H1 (cell line): ENCODE measurements around the gene PPP1R13B. TPM values are rescaled to one million over a fixed set of nuclear protein-coding genes. Genes with fewer than 3 reads are reported as not detected.

Source experiments
- CTCF ChIA-PET: fragments of 300-600 bp; sonication (Branson Sonifier 250); formaldehyde crosslinking; loops from one replicate; lab custom pipeline; 2021; ENCODE audit not compliant: partially characterized antibody; lab: Charles Lee
- POLR2A ChIA-PET: fragments of 300-600 bp; sonication (Branson Sonifier 250); formaldehyde crosslinking; loops from one replicate; lab custom pipeline; 2021; ENCODE audit warnings: inconsistent platforms; ENCODE audit not compliant: partially characterized antibody; lab: Charles Lee
- DNase-seq, 2 experiments: peaks; one replicate each; pipeline versions ENCODE4 v3.0.0 to v3.0.0-alpha.2; 2010 to 2022; ENCODE audit warnings: low spot score in 2 of 2, low read depth in 1 of 2, mixed read lengths in 1 of 2
- FAIRE-seq: peaks from 2 replicates; lab custom pipeline; 2011; peaks lifted over from hg19 to GRCh38; lab: Jason Lieb, UNC
- H2AFZ ChIP-seq: 2 replicates; pipeline ENCODE4 v1.8.1; 2012; ENCODE audit warnings: low read length, inconsistent platforms
- H2AK5ac ChIP-seq: 2 replicates; pipeline ENCODE4 v1.6.1; 2013; ENCODE audit warnings: low read depth, low read length
- H2BK120ac ChIP-seq: replicated peaks from 2 replicates; pipeline ENCODE3; 2013; ENCODE audit warnings: low read depth, low read length, inconsistent platforms
- H2BK12ac ChIP-seq: 2 replicates; pipeline ENCODE4 v1.6.1; 2013; ENCODE audit warnings: low read depth, low read length
- H2BK15ac ChIP-seq: 2 replicates; pipeline ENCODE4 v1.6.1; 2013; ENCODE audit warnings: low read length
- H2BK20ac ChIP-seq: 2 replicates; pipeline ENCODE4 v1.6.1; 2013; ENCODE audit warnings: low read length
- H2BK5ac ChIP-seq: 2 replicates; pipeline ENCODE4 v1.6.1; 2013; ENCODE audit warnings: low read depth, low read length
- H3K14ac ChIP-seq: 2 replicates; pipeline ENCODE4 v1.6.1; 2013; ENCODE audit warnings: inconsistent platforms; ENCODE audit not compliant: insufficient read length
- H3K18ac ChIP-seq: 2 replicates; pipeline ENCODE4 v1.6.1; 2013; ENCODE audit warnings: low read length; ENCODE audit errors: extremely low read depth
- H3K23ac ChIP-seq: 2 replicates; pipeline ENCODE4 v1.6.1; 2013; ENCODE audit warnings: inconsistent platforms; ENCODE audit not compliant: insufficient read length
- H3K23me2 ChIP-seq: 2 replicates; pipeline ENCODE4 v1.6.1; 2013; ENCODE audit warnings: low read depth, low read length
- H3K27ac ChIP-seq: 2 replicates; pipeline ENCODE4 v1.6.1; 2011; ENCODE audit warnings: low read depth, low read length, inconsistent platforms
- H3K27me3 ChIP-seq, 4 experiments: replicated peaks in 1 of 4; 1 replicate in 1 of 4; 2 replicates in 3 of 4; pipeline versions ENCODE4 v1.6.1 to v1.8.1; 2011 to 2013; ENCODE audit warnings: low read length in 3 of 4, mild to moderate bottlenecking in 3 of 4, inconsistent platforms in 2 of 4, mixed read lengths in 2 of 4, moderate library complexity in 1 of 4; ENCODE audit not compliant: control insufficient read depth in 3 of 4, insufficient read depth in 3 of 4; ENCODE audit errors: extremely low read depth in 1 of 4
- H3K36me3 ChIP-seq, 4 experiments: 2 replicates each; pipeline versions ENCODE4 v1.6.1 to v1.8.1; 2011 to 2013; ENCODE audit warnings: mild to moderate bottlenecking in 4 of 4, low read length in 3 of 4, moderate library complexity in 2 of 4, control low read depth in 1 of 4, inconsistent platforms in 1 of 4; ENCODE audit not compliant: insufficient read depth in 4 of 4, control insufficient read depth in 2 of 4
- H3K4ac ChIP-seq: replicated peaks from 2 replicates; pipeline ENCODE3; 2013; ENCODE audit warnings: low read length, low read depth, mixed read lengths, inconsistent platforms; ENCODE audit not compliant: insufficient read length
- H3K4me1 ChIP-seq, 4 experiments: replicated peaks in 1 of 4; 1 replicate in 1 of 4; 2 replicates in 3 of 4; pipeline versions ENCODE4 v1.6.1 to v1.8.1; 2011 to 2013; ENCODE audit warnings: low read length in 3 of 4, inconsistent platforms in 2 of 4, mixed read lengths in 1 of 4; ENCODE audit not compliant: insufficient read depth in 4 of 4, control insufficient read depth in 3 of 4
- H3K4me2 ChIP-seq, 2 experiments: 2 replicates each; pipeline versions ENCODE4 v1.6.1 to v1.8.1; 2011 to 2013; ENCODE audit warnings: low read depth in 2 of 2, low read length in 2 of 2, control low read depth in 1 of 2, inconsistent platforms in 1 of 2, mild to moderate bottlenecking in 1 of 2; ENCODE audit not compliant: insufficient read depth in 1 of 2
- H3K4me3 ChIP-seq, 4 experiments: fragments of 200-600, 300-600 bp in 1 of 4; sonication (generic), shearing (Covaris generic), sonication (Bioruptor Twin) in 1 of 4; 2 replicates each; pipeline versions ENCODE4 v1.5.1 to v1.8.1; 2011 to 2016; ENCODE audit warnings: low read length in 4 of 4, low read depth in 3 of 4, control low read depth in 2 of 4, inconsistent platforms in 2 of 4, mild to moderate bottlenecking in 2 of 4, mixed read lengths in 1 of 4, moderate library complexity in 1 of 4; ENCODE audit not compliant: insufficient read depth in 2 of 4; ENCODE audit errors: extremely low read depth in 1 of 4
- H3K56ac ChIP-seq: replicated peaks from 2 replicates; pipeline ENCODE3; 2013; ENCODE audit warnings: low read depth, mild to moderate bottlenecking, mixed read lengths, low read length, inconsistent platforms; ENCODE audit not compliant: insufficient read length
- H3K79me1 ChIP-seq: 2 replicates; pipeline ENCODE4 v1.6.1; 2013; ENCODE audit warnings: low read depth, low read length, control low read depth
- H3K79me2 ChIP-seq, 2 experiments: 2 replicates each; pipeline versions ENCODE4 v1.6.1 to v1.8.1; 2012 to 2013; ENCODE audit warnings: low read length in 2 of 2, mild to moderate bottlenecking in 2 of 2, inconsistent platforms in 1 of 2; ENCODE audit not compliant: insufficient read depth in 2 of 2, control insufficient read depth in 1 of 2
- H3K9ac ChIP-seq, 4 experiments: replicated peaks in 1 of 4; 1 replicate in 1 of 4; 2 replicates in 3 of 4; pipeline versions ENCODE4 v1.6.1 to v1.8.1; 2011 to 2013; ENCODE audit warnings: low read depth in 3 of 4, low read length in 3 of 4, control low read depth in 2 of 4, mild to moderate bottlenecking in 2 of 4, moderate library complexity in 2 of 4, inconsistent platforms in 1 of 4; ENCODE audit errors: extremely low read depth in 1 of 4
- H3K9me3 ChIP-seq, 2 experiments: 2 replicates each; pipeline versions ENCODE4 v1.6.1 to v1.8.1; 2012 to 2013; ENCODE audit warnings: mild to moderate bottlenecking in 2 of 2, moderate library complexity in 2 of 2, control low read depth in 1 of 2, inconsistent platforms in 1 of 2, low read depth in 1 of 2, low read length in 1 of 2, mixed read lengths in 1 of 2; ENCODE audit not compliant: insufficient read depth in 2 of 2
- H4K20me1 ChIP-seq, 2 experiments: replicated peaks in 1 of 2; 2 replicates each; pipeline versions ENCODE3 to v1.8.1; 2011 to 2013; ENCODE audit warnings: inconsistent platforms in 2 of 2, low read length in 2 of 2, mild to moderate bottlenecking in 1 of 2; ENCODE audit not compliant: insufficient read depth in 2 of 2, control insufficient read depth in 1 of 2
- H4K5ac ChIP-seq: 2 replicates; pipeline ENCODE4 v1.6.1; 2013; ENCODE audit warnings: low read length, low read depth, mixed read lengths, inconsistent platforms; ENCODE audit not compliant: insufficient read length
- H4K8ac ChIP-seq: 2 replicates; pipeline ENCODE4 v1.8.0; 2013; ENCODE audit warnings: mild to moderate bottlenecking, moderate library complexity, low read length, inconsistent platforms; ENCODE audit not compliant: insufficient read depth; ENCODE audit errors: extremely low read depth
- H4K91ac ChIP-seq: replicated peaks from 2 replicates; pipeline ENCODE3; 2013; ENCODE audit warnings: low read length, mixed read lengths, inconsistent platforms; ENCODE audit not compliant: insufficient read length
- BCL11A ChIP-seq, 2 experiments: IDR thresholded peaks; one replicate each; pipeline ENCODE4 v1.6.1; 2011; ENCODE audit warnings: low read depth in 2 of 2, low read length in 2 of 2, mild to moderate bottlenecking in 2 of 2
- CEBPB ChIP-seq: IDR thresholded peaks from 2 replicates; pipeline ENCODE4 v1.6.1; 2012; ENCODE audit warnings: low read depth, low read length
- CHD2 ChIP-seq: IDR thresholded peaks from 2 replicates; pipeline ENCODE4 v1.6.1; 2012; ENCODE audit warnings: low read length, improper control_type of control experiment
- GABPA ChIP-seq: IDR thresholded peaks from 2 replicates; pipeline ENCODE4 v1.6.1; 2011; ENCODE audit warnings: mild to moderate bottlenecking, low read length, moderate library complexity, borderline replicate concordance; ENCODE audit not compliant: insufficient read depth
- HDAC6 ChIP-seq: IDR thresholded peaks from one replicate; pipeline ENCODE4 v1.7.1; 2012; ENCODE audit warnings: low read depth, mild to moderate bottlenecking, inconsistent platforms, low read length, moderate library complexity
- JUND ChIP-seq: IDR thresholded peaks from 2 replicates; pipeline ENCODE4 v1.6.1; 2011; ENCODE audit warnings: mild to moderate bottlenecking, improper control_type of control experiment, low read length
- KDM1A ChIP-seq: fragments of 200-600, 300-600 bp; sonication (generic); IDR thresholded peaks from 2 replicates; pipeline ENCODE4 v1.7.1; 2016; ENCODE audit warnings: mild to moderate bottlenecking, low read length, borderline replicate concordance
- KDM5A ChIP-seq: fragments of 200-600 bp; IDR thresholded peaks from 2 replicates; pipeline ENCODE4 v1.7.1; 2012; ENCODE audit warnings: mild to moderate bottlenecking, low read length, inconsistent platforms, mixed read lengths
- POLR2AphosphoS5 ChIP-seq: IDR thresholded peaks from 2 replicates; pipeline ENCODE4 v1.6.1; 2011; ENCODE audit warnings: low read depth, low read length
- RXRA ChIP-seq: IDR thresholded peaks from 2 replicates; pipeline ENCODE4 v1.6.1; 2011; ENCODE audit warnings: low read depth, mild to moderate bottlenecking, low read length, moderate library complexity; ENCODE audit not compliant: insufficient read depth
- TAF1 ChIP-seq: IDR thresholded peaks from 2 replicates; pipeline ENCODE4 v1.6.1; 2011; ENCODE audit warnings: mild to moderate bottlenecking, low read depth, low read length
- TAF7 ChIP-seq: optimal IDR thresholded peaks from 2 replicates; pipeline ENCODE3; 2011; ENCODE audit warnings: low read depth, mild to moderate bottlenecking, inconsistent platforms, low read length, moderate library complexity, borderline replicate concordance
- TBP ChIP-seq: IDR thresholded peaks from 2 replicates; pipeline ENCODE4 v1.6.1; 2011; ENCODE audit warnings: low read depth, low read length, improper control_type of control experiment
- WGBS, 2 experiments: shearing (Covaris generic) in 1 of 2; methylation state at CpG; one replicate each; pipeline versions ENCODE4 v1.1.6 to v1.1.7; 2013 to 2015; ENCODE audit warnings: low lambda C conversion rate in 2 of 2, mixed read lengths in 2 of 2, inconsistent platforms in 1 of 2, low coverage in 1 of 2, missing lambda C conversion rate in 1 of 2; ENCODE audit not compliant: insufficient replicate concordance in 2 of 2, insufficient coverage in 1 of 2, insufficient read length in 1 of 2; ENCODE audit errors: extremely low coverage in 1 of 2, missing lambda C conversion rate in 1 of 2; 5-methylcytosine and 5-hydroxymethylcytosine counted together
- polyA plus RNA-seq, 7 experiments: library from polyadenylated mRNA; depleted of rRNA in 3 of 7; stranded (reverse) in 5 of 7; unstranded in 2 of 7; fragments of >200 nt in 5 of 7; fragments of 200-250 nt in 2 of 7; gene quantifications; 1 replicate in 5 of 7; 2 replicates in 1 of 7; 4 replicates in 1 of 7; pipeline versions ENCODE4 v1.2.1 to v1.2.3, GENCODE V29; 2011 to 2013; ENCODE audit warnings: missing spikeins in 2 of 7, mixed read lengths in 2 of 7
- total RNA-seq: library from RNA; stranded (reverse); fragmentation: NEBNext Ultra II Directional; extraction: Animal tissue kit (Norgen Biotek cat#: 25700); gene quantifications from 2 replicates; pipeline ENCODE4 v1.2.1, GENCODE V29; 2021

PPP1R13B gene
- total and polyA plus RNA-seq, 2 of the 8 experiments (the other 6 are each of a cell fraction or from before 2014, with no cell fraction given) = 2.6 to 8.9 TPM

- H2BK120ac ChIP-seq = no peak overlapping the region
- H3K23me2 ChIP-seq = no peaks in the 10 kb centered on the region
- no peaks in the 10 kb centered on the region for H3K79me2 ChIP-seq
- H3K56ac ChIP-seq = no peak overlapping the region
- no peaks in the 10 kb centered on the region for H3K27me3 ChIP-seq
- H2BK5ac ChIP-seq = no peak overlapping the region
- no peak overlapping the region for H4K8ac ChIP-seq
- no peaks in the 10 kb centered on the region for H3K9me3 ChIP-seq
- no peak overlapping the region for H3K14ac ChIP-seq
- no peak overlapping the region for H3K4me2 ChIP-seq
- no peak overlapping the region for H2AFZ ChIP-seq
- no peak overlapping the region for H3K27ac ChIP-seq
- no peak overlapping the region for H3K4me3 ChIP-seq
- WGBS, 2 experiments = 91% methylated on average over 6 of the region's 6 CpGs; no CpG with 5 or more reads in 1 of the 2 experiments
- no peak overlapping the region for H2BK20ac ChIP-seq
- H3K4ac ChIP-seq = no peak overlapping the region
- no peak overlapping the region for H3K9ac ChIP-seq
- ChIA-PET POLR2A (no interaction called here), CTCF (interaction anchor here (0.7 kb wide), 1 partner anchor 10 kb away, joined by 4 read pairs; no protein-coding TSS in a partner anchor)
- H2BK12ac ChIP-seq = no peak overlapping the region
- H3K36me3 ChIP-seq = no peaks in the 10 kb centered on the region
- no peak overlapping the region for H4K5ac ChIP-seq
- no peak overlapping the region for H2BK15ac ChIP-seq
- H4K20me1 ChIP-seq = no peaks in the 10 kb centered on the region
- H4K91ac ChIP-seq = no peak overlapping the region
- no peak overlapping the region for H3K18ac ChIP-seq
- TF ChIP-seq HDAC6 = no peak
- TF ChIP-seq TAF7 = no peak
- no peak for TF ChIP-seq RXRA
- TF ChIP-seq CEBPB = no peak
- no peak for TF ChIP-seq TAF1
- TF ChIP-seq GABPA = no peak
- TF ChIP-seq KDM5A = no peak
- TF ChIP-seq JUND = no peak
- TF ChIP-seq TBP = no peak
- no peak for TF ChIP-seq KDM1A
- no peak for TF ChIP-seq POLR2AphosphoS5
- no peak for TF ChIP-seq BCL11A (IDR thresholded peaks at IDR 0.05; ENCODE audit: low read depth in 2 of 2, low read length in 2 of 2)
- TF ChIP-seq CHD2 = no peak
- H3K23ac ChIP-seq = no peak overlapping the region
- no peak overlapping the region for H2AK5ac ChIP-seq
- peaks cover 0 to 7% (median 2%) of the 10 kb centered on the region in 4 experiments; a peak in 5 of 7 replicates for H3K4me1 ChIP-seq
- no peaks in the 10 kb centered on the region for H3K79me1 ChIP-seq
- DNase-seq (no peak), FAIRE-seq (no peak)
Observed at GRCh38 chr14:103863245-103863644, 15.9 kb upstream of the PPP1R13B start.
